BJ (cell line): ENCODE measurements around the gene CFDP1. TPM values are rescaled to one million over a fixed set of nuclear protein-coding genes. Genes with fewer than 3 reads are reported as not detected.

Experiments used
- CTCF ChIA-PET: fragments of 350-600 bp; formaldehyde crosslinking; extraction: SDS; loops from one replicate; lab custom pipeline; 2021; ENCODE audit warnings: antibody characterized with exemption, inconsistent platforms; lab: Yijun Ruan, JAX
- POLR2A ChIA-PET: fragments of 300-600 bp; sonication (Branson Sonifier 250); formaldehyde crosslinking; extraction: SDS; loops from one replicate; lab custom pipeline; 2021; ENCODE audit warnings: antibody characterized with exemption; lab: Charles Lee
- DNase-seq: peaks from one replicate; pipeline ENCODE4 v3.0.0-alpha.2; 2011; ENCODE audit warnings: low read depth
- H3K27me3 ChIP-seq: 2 replicates; pipeline ENCODE4 v1.6.0; 2011; ENCODE audit warnings: low read length; ENCODE audit not compliant: control insufficient read depth, insufficient read depth
- H3K36me3 ChIP-seq: 2 replicates; pipeline ENCODE4 v1.5.1; 2011; ENCODE audit warnings: low read length; ENCODE audit not compliant: control insufficient read depth, insufficient read depth
- H3K4me3 ChIP-seq: 2 replicates; pipeline ENCODE4 v1.5.1; 2011; ENCODE audit warnings: low read depth, mild to moderate bottlenecking, control low read depth, low read length
- CTCF ChIP-seq: IDR thresholded peaks from 2 replicates; pipeline ENCODE4 v1.5.1; 2011; ENCODE audit warnings: low read depth, mild to moderate bottlenecking, control low read depth, inconsistent platforms, low read length, moderate library complexity; ENCODE audit not compliant: insufficient read depth
- polyA plus RNA-seq: library from polyadenylated mRNA; depleted of rRNA; stranded (reverse); fragments of >200 nt; gene quantifications from 2 replicates; pipeline ENCODE4 v1.2.3, GENCODE V29; 2011

The CFDP1 gene
- polyA plus RNA-seq, 1 experiment, result 10.9 TPM

GRCh38 chr16:75478480-75479345, 45.4 kb upstream of the CFDP1 start:
- no peaks in the 10 kb centered on the region for H3K36me3 ChIP-seq
- no peak overlapping the region for H3K4me3 ChIP-seq
- ChIA-PET CTCF (interaction anchor here (1.1 to 1.9 kb wide), 3 partner anchors 14 to 362 kb away, joined by 3 to 11 read pairs (median 4); partner anchors contain the start of genes LDHD and TMEM170A), POLR2A (no interaction called here)
- DNase-seq, result no peak
- peaks cover 2% of the 10 kb centered on the region; the same call in 1 of the 2 replicates for H3K27me3 ChIP-seq
- TF ChIP-seq CTCF, result no peak

- Histone ChIP-seq H3K27me3 (peaks cover 2% of the 10 kb centered on the region; the same call in 1 of the 2 replicates), H3K36me3 (no peaks in the 10 kb centered on the region), H3K4me3 (no peak overlapping the region)
- no peak for DNase-seq
- ChIA-PET CTCF (interaction anchor here (1.1 to 1.9 kb wide), 4 partner anchors 13 to 361 kb away, joined by 3 to 11 read pairs (median 4); partner anchors contain the start of genes LDHD and TMEM170A), POLR2A (no interaction called here)
- no peak for TF ChIP-seq CTCF
Observed at GRCh38 chr16:75477680-75478473, 44.6 kb upstream of the CFDP1 start.

- TF ChIP-seq CTCF, result no peak
- CTCF ChIA-PET, result interaction anchor here (1.2 to 2.5 kb wide), 5 partner anchors 12 to 287 kb away, joined by 3 to 11 read pairs (median 5); partner anchors contain the start of gene TMEM170A
- Histone ChIP-seq H3K27me3 (peaks cover 2% of the 10 kb centered on the region; the same call in 1 of the 2 replicates), H3K4me3 (no peak overlapping the region), H3K36me3 (no peaks in the 10 kb centered on the region)
- DNase-seq, result no peak
- POLR2A ChIA-PET, result no interaction called here
Observed at GRCh38 chr16:75476817-75477216, 43.5 kb upstream of the CFDP1 start.

GRCh38 chr16:75475420-75475847, 42.1 kb upstream of the CFDP1 start:
- POLR2A ChIA-PET, result no interaction called here
- no peak for DNase-seq
- no peak overlapping the region for H3K4me3 ChIP-seq
- CTCF ChIA-PET, result interaction anchor here (1.2 to 2.5 kb wide), 4 partner anchors 10 to 288 kb away, joined by 5 to 8 read pairs (median 7); no protein-coding TSS in a partner anchor
- no peaks in the 10 kb centered on the region for H3K36me3 ChIP-seq
- TF ChIP-seq CTCF, result no peak
- H3K27me3 ChIP-seq, result peaks cover 2% of the 10 kb centered on the region; the same call in 1 of the 2 replicates
